Suppressor macrophage treated with lipopolysaccharide for 1 hour (primary cell): ENCODE results near the gene IRF2BPL.
A peak's percentile ranks its signal among the peaks of the same experiment; 100 is the strongest.

Experiments used
- DNase-seq, 3 donors: peaks; one replicate each; pipeline ENCODE4 v3.0.0-alpha.2; 2020 to 2022

The IRF2BPL gene

GRCh38 chr14:76985540-76986230, 42.8 kb downstream of the IRF2BPL start:
- DNase-seq = peak in 2 of 3 donors; percentile 26 to 34

- DNase-seq = no peak
Measured at GRCh38 chr14:76984787-76985375, 43.6 kb downstream of the IRF2BPL start.

- no peak for DNase-seq
Measured at GRCh38 chr14:76984297-76984696, 44.2 kb downstream of the IRF2BPL start.

- no peak for DNase-seq
Measured at GRCh38 chr14:76981670-76982069, 46.8 kb downstream of the IRF2BPL start.

GRCh38 chr14:76977793-76978720, 50.5 kb downstream of the IRF2BPL start:
- peak; percentile 99 to 100 (median 99) for DNase-seq

- no peak for DNase-seq
Measured at GRCh38 chr14:76976240-76977005, 52.1 kb downstream of the IRF2BPL start.

- DNase-seq = no peak
Measured at GRCh38 chr14:76975812-76976211, 52.7 kb downstream of the IRF2BPL start.

GRCh38 chr14:76975051-76975450, 53.5 kb downstream of the IRF2BPL start:
- no peak for DNase-seq
